WTC11 (cell line): Measurements from ENCODE around the gene DSTN.

Experiments
- ELF4 ChIP-seq: sonication (generic); formaldehyde crosslinking; IDR thresholded peaks from 2 replicates; pipeline ENCODE4 v1.8.1; 2022; ENCODE audit warnings: low read depth, mild to moderate bottlenecking, moderate library complexity, missing genetic modification reagents
- NFATC4 ChIP-seq: fragments of 250-450 bp; sonication (Bioruptor Pico); IDR thresholded peaks from 2 replicates; pipeline ENCODE4 v1.9.0; 2021; ENCODE audit warnings: mild to moderate bottlenecking
- NR3C1 ChIP-seq: sonication (generic); formaldehyde crosslinking; conservative IDR thresholded peaks from 2 replicates; pipeline ENCODE4 v1.8.1; 2023; ENCODE audit warnings: low read depth, mild to moderate bottlenecking, missing genetic modification reagents
- TCF7 ChIP-seq: sonication (generic); formaldehyde crosslinking; IDR thresholded peaks from 2 replicates; pipeline ENCODE4 v1.8.0; 2022; ENCODE audit warnings: mild to moderate bottlenecking, low read depth, missing genetic modification reagents, moderate library complexity
- TEAD4 ChIP-seq: sonication (generic); formaldehyde crosslinking; IDR thresholded peaks from 2 replicates; pipeline ENCODE4 v1.8.0; 2022; ENCODE audit warnings: mild to moderate bottlenecking, missing genetic modification reagents
- ZNF121 ChIP-seq: sonication (generic); formaldehyde crosslinking; IDR thresholded peaks from 2 replicates; pipeline ENCODE4 v1.8.0; 2023; ENCODE audit warnings: missing genetic modification reagents
- ZNF263 ChIP-seq: sonication (generic); formaldehyde crosslinking; IDR thresholded peaks from 2 replicates; pipeline ENCODE4 v1.8.1; 2022; ENCODE audit warnings: low read depth, mild to moderate bottlenecking, moderate library complexity, missing genetic modification reagents
- TF ChIP-seq, protein P1 (sequence below): fragments of 200-600 bp; IDR thresholded peaks from 2 replicates; pipeline ENCODE4 v1.8.0; 2022; ENCODE audit warnings: antibody characterized with exemption
- TF ChIP-seq, protein P2 (sequence below): sonication (generic); formaldehyde crosslinking; IDR thresholded peaks from 2 replicates; pipeline ENCODE4 v1.8.0; 2022; ENCODE audit warnings: mild to moderate bottlenecking, missing genetic modification reagents
- TF ChIP-seq, protein P3 (sequence below): sonication (generic); formaldehyde crosslinking; conservative IDR thresholded peaks from 2 replicates; pipeline ENCODE4 v1.8.1; 2023; ENCODE audit warnings: mild to moderate bottlenecking, low read depth, missing genetic modification reagents, moderate library complexity
- TF ChIP-seq, protein P4 (sequence below): sonication (generic); formaldehyde crosslinking; conservative IDR thresholded peaks from 2 replicates; pipeline ENCODE4 v1.8.1; 2022; ENCODE audit warnings: mild to moderate bottlenecking, missing genetic modification reagents

DNA sequence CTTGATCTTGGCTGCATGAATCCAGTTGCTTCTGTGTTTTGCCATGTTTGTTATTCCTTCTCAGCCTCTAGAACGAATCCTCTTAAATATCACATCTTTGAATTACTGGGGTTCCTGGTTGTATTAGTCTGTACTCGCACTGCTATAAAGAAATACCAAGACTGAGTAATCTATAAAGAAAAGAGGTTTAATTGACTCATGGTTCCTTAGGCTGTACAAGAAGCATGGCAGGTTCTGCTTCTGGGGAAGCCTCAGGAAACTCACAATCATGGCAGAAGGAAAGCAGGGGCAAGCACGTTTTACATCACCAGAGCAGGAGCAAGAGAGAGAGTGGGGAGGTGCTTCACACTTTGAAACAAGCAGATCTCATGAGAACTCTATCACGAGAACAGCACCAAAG is 20.7 kb upstream of the DSTN start:
- TF ChIP-seq NR3C1 (CRISPR knock-in tag) (no peak), NFATC4 (CRISPR knock-in tag) (no peak), TEAD4 (CRISPR knock-in tag) (no peak), ZNF263 (no peak), ELF4 (CRISPR knock-in tag) (no peak), TCF7 (CRISPR knock-in tag) (no peak), ZNF121 (no peak)
- TF ChIP-seq, protein P1, sequence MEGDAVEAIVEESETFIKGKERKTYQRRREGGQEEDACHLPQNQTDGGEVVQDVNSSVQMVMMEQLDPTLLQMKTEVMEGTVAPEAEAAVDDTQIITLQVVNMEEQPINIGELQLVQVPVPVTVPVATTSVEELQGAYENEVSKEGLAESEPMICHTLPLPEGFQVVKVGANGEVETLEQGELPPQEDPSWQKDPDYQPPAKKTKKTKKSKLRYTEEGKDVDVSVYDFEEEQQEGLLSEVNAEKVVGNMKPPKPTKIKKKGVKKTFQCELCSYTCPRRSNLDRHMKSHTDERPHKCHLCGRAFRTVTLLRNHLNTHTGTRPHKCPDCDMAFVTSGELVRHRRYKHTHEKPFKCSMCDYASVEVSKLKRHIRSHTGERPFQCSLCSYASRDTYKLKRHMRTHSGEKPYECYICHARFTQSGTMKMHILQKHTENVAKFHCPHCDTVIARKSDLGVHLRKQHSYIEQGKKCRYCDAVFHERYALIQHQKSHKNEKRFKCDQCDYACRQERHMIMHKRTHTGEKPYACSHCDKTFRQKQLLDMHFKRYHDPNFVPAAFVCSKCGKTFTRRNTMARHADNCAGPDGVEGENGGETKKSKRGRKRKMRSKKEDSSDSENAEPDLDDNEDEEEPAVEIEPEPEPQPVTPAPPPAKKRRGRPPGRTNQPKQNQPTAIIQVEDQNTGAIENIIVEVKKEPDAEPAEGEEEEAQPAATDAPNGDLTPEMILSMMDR: no peak
- TF ChIP-seq, protein P2, sequence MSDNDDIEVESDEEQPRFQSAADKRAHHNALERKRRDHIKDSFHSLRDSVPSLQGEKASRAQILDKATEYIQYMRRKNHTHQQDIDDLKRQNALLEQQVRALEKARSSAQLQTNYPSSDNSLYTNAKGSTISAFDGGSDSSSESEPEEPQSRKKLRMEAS (CRISPR knock-in tag): no peak
- TF ChIP-seq, protein P3, sequence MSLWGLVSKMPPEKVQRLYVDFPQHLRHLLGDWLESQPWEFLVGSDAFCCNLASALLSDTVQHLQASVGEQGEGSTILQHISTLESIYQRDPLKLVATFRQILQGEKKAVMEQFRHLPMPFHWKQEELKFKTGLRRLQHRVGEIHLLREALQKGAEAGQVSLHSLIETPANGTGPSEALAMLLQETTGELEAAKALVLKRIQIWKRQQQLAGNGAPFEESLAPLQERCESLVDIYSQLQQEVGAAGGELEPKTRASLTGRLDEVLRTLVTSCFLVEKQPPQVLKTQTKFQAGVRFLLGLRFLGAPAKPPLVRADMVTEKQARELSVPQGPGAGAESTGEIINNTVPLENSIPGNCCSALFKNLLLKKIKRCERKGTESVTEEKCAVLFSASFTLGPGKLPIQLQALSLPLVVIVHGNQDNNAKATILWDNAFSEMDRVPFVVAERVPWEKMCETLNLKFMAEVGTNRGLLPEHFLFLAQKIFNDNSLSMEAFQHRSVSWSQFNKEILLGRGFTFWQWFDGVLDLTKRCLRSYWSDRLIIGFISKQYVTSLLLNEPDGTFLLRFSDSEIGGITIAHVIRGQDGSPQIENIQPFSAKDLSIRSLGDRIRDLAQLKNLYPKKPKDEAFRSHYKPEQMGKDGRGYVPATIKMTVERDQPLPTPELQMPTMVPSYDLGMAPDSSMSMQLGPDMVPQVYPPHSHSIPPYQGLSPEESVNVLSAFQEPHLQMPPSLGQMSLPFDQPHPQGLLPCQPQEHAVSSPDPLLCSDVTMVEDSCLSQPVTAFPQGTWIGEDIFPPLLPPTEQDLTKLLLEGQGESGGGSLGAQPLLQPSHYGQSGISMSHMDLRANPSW (CRISPR knock-in tag): no peak
- TF ChIP-seq, protein P4, sequence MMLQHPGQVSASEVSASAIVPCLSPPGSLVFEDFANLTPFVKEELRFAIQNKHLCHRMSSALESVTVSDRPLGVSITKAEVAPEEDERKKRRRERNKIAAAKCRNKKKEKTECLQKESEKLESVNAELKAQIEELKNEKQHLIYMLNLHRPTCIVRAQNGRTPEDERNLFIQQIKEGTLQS (CRISPR knock-in tag): no peak
